Right cardiac atrium (tissue), 5 donors: ENCODE results near the gene TNS3. TPM values are rescaled to one million over a fixed set of nuclear protein-coding genes. Genes with fewer than 3 reads are reported as not detected.

Experiments used
- ATAC-seq, 2 donors: fragments of 200-7000 bp; cut with Tn5 transposase; one replicate each; pipeline versions ENCODE4 v1.8.0 to v1.9.1; 2020; ENCODE audit warnings: moderate library complexity in 2 of 2, mild to moderate bottlenecking in 1 of 2
- DNase-seq, 3 donors: peaks; one replicate each; pipeline ENCODE4 v3.0.0-alpha.2; 2020
- H3K27ac ChIP-seq: one replicate; pipeline ENCODE4 v1.5.1; 2013; ENCODE audit warnings: mild to moderate bottlenecking, low read length, control low read depth, moderate library complexity
- H3K27me3 ChIP-seq: one replicate; pipeline ENCODE4 v1.6.1; 2013; ENCODE audit not compliant: control insufficient read depth, insufficient read depth
- H3K4me1 ChIP-seq: one replicate; pipeline ENCODE4 v1.6.1; 2013; ENCODE audit warnings: low read length; ENCODE audit not compliant: control insufficient read depth, insufficient read depth
- H3K4me3 ChIP-seq: one replicate; pipeline ENCODE4 v1.5.1; 2013; ENCODE audit warnings: low read length, control low read depth
- H3K9me3 ChIP-seq: one replicate; pipeline ENCODE4 v1.6.1; 2013; ENCODE audit warnings: low read length; ENCODE audit not compliant: control insufficient read depth
- WGBS: extraction: QIAGEN DNeasy Blood & Tissue Kit; methylation state at CpG from one replicate; pipeline ENCODE4 v1.1.7; 2013; 5-methylcytosine and 5-hydroxymethylcytosine counted together
- intact Hi-C, 4 donors: fragments of 100-400 bp; cut with DNase I; formaldehyde crosslinking; loops; one replicate each; pipeline versions ENCODE4 v1.11.0 to v1.14.0; 2022 to 2023
- polyA plus RNA-seq: library from polyadenylated mRNA; stranded (reverse); fragments of 200-250 nt; gene quantifications from one replicate; pipeline ENCODE4 v1.2.3, GENCODE V29; 2013
- total RNA-seq, 4 donors: library from RNA; stranded (reverse); fragmentation: NEBNext Ultra II Directional; extraction: Animal tissue kit (Norgen Biotek cat#: 25700); gene quantifications; one replicate each; pipeline ENCODE4 v1.2.1, GENCODE V29; 2021
- donor health status: healthy with polysubstance abuse.
- donor health status: DM: no; HTN: yes; CAD: no.
- donor health status: DM: no; HTN: no; CAD: no.
- donor health status: DM: no; HTN: yes; CAD: no; lungs with severe emphysema.
- donor health status: DM: yes; HTN: yes; CAD: no.

TNS3 gene
- total and polyA plus RNA-seq, 5 donors: 19.7 to 48.3 (median 40.4) TPM

GRCh38 chr7:47318395-47319182 lies 263.3 kb downstream of the TNS3 start:
- Histone ChIP-seq H3K27ac (peak overlapping the region; percentile 43), H3K4me3 (no peak overlapping the region), H3K9me3 (no peaks in the 10 kb centered on the region), H3K27me3 (no peaks in the 10 kb centered on the region), H3K4me1 (peaks cover 26% of the 10 kb centered on the region)
- WGBS: 66% methylated on average over 9 of the region's 9 CpGs
- intact Hi-C loops: no loop called here
- ATAC-seq (no peak), DNase-seq (no peak)

- Histone ChIP-seq H3K4me1 (peaks cover 31% of the 10 kb centered on the region), H3K4me3 (no peak overlapping the region), H3K27ac (peak overlapping the region; percentile 42), H3K9me3 (no peaks in the 10 kb centered on the region), H3K27me3 (no peaks in the 10 kb centered on the region)
- 66% methylated on average over 2 of the region's 2 CpGs for WGBS
- no peak for ATAC-seq
- DNase-seq: no peak
- intact Hi-C loops: no loop called here
Observed at GRCh38 chr7:47317487-47317886, 264.4 kb downstream of the TNS3 start.

- WGBS: 29% methylated on average over 29 of the region's 29 CpGs
- H3K27ac ChIP-seq: peak overlapping the region; percentile 87
- intact Hi-C loops: no loop called here
- H3K27me3 ChIP-seq: no peaks in the 10 kb centered on the region
- H3K4me3 ChIP-seq: no peak overlapping the region
- peaks cover 33% of the 10 kb centered on the region for H3K4me1 ChIP-seq
- H3K9me3 ChIP-seq: no peaks in the 10 kb centered on the region
- DNase-seq (peak; percentile 47 to 82 (median 75)), ATAC-seq (peak; percentile 70 to 73)
Observed at GRCh38 chr7:47314728-47315607, 266.9 kb downstream of the TNS3 start.

DNA sequence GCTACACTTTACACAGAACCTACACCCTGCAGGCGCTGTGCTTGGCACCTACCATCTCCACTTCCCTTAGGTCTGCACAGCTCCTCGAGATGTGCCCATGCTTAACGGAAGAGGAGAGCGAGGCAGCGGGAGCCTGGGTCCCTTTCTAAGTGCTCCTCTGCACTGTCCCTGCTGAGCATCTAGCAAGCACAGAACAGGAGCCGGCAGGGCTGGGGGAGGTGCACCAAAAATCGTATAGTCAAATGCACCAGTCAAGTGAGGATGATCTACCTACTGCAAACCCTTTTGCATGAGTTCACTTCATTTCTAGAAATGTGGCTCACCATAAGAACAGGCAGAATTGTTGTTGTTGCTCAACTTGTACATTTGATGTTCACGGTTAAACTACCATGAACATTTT lies 267.7 kb downstream of the TNS3 start:
- H3K27ac ChIP-seq: peak overlapping the region; percentile 87
- intact Hi-C loops: no loop called here
- 70% methylated on average over 8 of the region's 8 CpGs for WGBS

GRCh38 chr7:47313564-47313963 lies 268.3 kb downstream of the TNS3 start:
- peak overlapping the region; percentile 37 for H3K27ac ChIP-seq
- WGBS: 45% methylated on average over 4 of the region's 4 CpGs
- H3K4me3 ChIP-seq: no peak overlapping the region
- ATAC-seq (no peak), DNase-seq (no peak)
- no peaks in the 10 kb centered on the region for H3K9me3 ChIP-seq
- peaks cover 28% of the 10 kb centered on the region for H3K4me1 ChIP-seq
- intact Hi-C loops: no loop called here
- no peaks in the 10 kb centered on the region for H3K27me3 ChIP-seq

More for the DNA sequence above, 267.7 kb downstream of the TNS3 start:
- H3K4me3 ChIP-seq: no peak overlapping the region
- H3K4me1 ChIP-seq: peaks cover 33% of the 10 kb centered on the region
- ATAC-seq (no peak), DNase-seq (no peak)
- no peaks in the 10 kb centered on the region for H3K9me3 ChIP-seq
- no peaks in the 10 kb centered on the region for H3K27me3 ChIP-seq

- ATAC-seq (no peak), DNase-seq (no peak)
- intact Hi-C loops: no loop called here
Observed at GRCh38 chr7:47311891-47312290, 270.0 kb downstream of the TNS3 start.

GRCh38 chr7:47310020-47310419 lies 271.9 kb downstream of the TNS3 start:
- WGBS: 46% methylated on average over 2 of the region's 2 CpGs
- DNase-seq: no peak
- intact Hi-C loops: no loop called here
- H3K27ac ChIP-seq: peak overlapping the region; percentile 71
- H3K27me3 ChIP-seq: no peaks in the 10 kb centered on the region
- H3K4me1 ChIP-seq: peaks cover 17% of the 10 kb centered on the region
- ATAC-seq: no peak
- no peaks in the 10 kb centered on the region for H3K9me3 ChIP-seq
- no peak overlapping the region for H3K4me3 ChIP-seq

More at GRCh38 chr7:47311891-47312290, 270.0 kb downstream of the TNS3 start:
- Histone ChIP-seq H3K4me3 (no peak overlapping the region), H3K27me3 (no peaks in the 10 kb centered on the region), H3K4me1 (peaks cover 24% of the 10 kb centered on the region), H3K9me3 (no peaks in the 10 kb centered on the region), H3K27ac (no peak overlapping the region)
- 90% methylated on average over 4 of the region's 4 CpGs for WGBS

- 98% methylated on average over 6 of the region's 6 CpGs for WGBS
- no peak for DNase-seq
Observed at GRCh38 chr7:47308808-47309207, 273.1 kb downstream of the TNS3 start.

GRCh38 chr7:47307311-47307710 lies 274.6 kb downstream of the TNS3 start:
- intact Hi-C loops: no loop called here
- Histone ChIP-seq H3K27ac (no peak overlapping the region), H3K4me3 (no peak overlapping the region), H3K4me1 (peaks cover 5% of the 10 kb centered on the region), H3K9me3 (no peaks in the 10 kb centered on the region), H3K27me3 (no peaks in the 10 kb centered on the region)
- no peak for DNase-seq
- 78% methylated on average over 3 of the region's 3 CpGs for WGBS
- no peak for ATAC-seq

More at GRCh38 chr7:47308808-47309207, 273.1 kb downstream of the TNS3 start:
- no peak for ATAC-seq
- H3K27me3 ChIP-seq: no peaks in the 10 kb centered on the region
- H3K4me3 ChIP-seq: no peak overlapping the region
- H3K9me3 ChIP-seq: no peaks in the 10 kb centered on the region
- no peak overlapping the region for H3K27ac ChIP-seq
- peaks cover 7% of the 10 kb centered on the region for H3K4me1 ChIP-seq
- intact Hi-C loops: no loop called here

- peak; percentile 78 to 79 for ATAC-seq
- H3K4me3 ChIP-seq: no peak overlapping the region
Observed at GRCh38 chr7:47304727-47305719, 276.9 kb downstream of the TNS3 start.

More at GRCh38 chr7:47304727-47305719, 276.9 kb downstream of the TNS3 start:
- peak in 1 of 3 donors; percentile 64 for DNase-seq
- Histone ChIP-seq H3K27ac (peak overlapping the region; percentile 19), H3K9me3 (no peaks in the 10 kb centered on the region), H3K27me3 (no peaks in the 10 kb centered on the region), H3K4me1 (peaks cover 3% of the 10 kb centered on the region)
- WGBS: 76% methylated on average over 27 of the region's 27 CpGs
- intact Hi-C loops: no loop called here
